HG03521 (cell line): ENCODE results near the gene SYT8.

ENCODE experiments used
- ATAC-seq: cut with Tn5 transposase; IDR thresholded peaks from one replicate; pipeline ENCODE4 v1.9.1; 2021; ENCODE audit warnings: mild to moderate bottlenecking, moderate library complexity; ENCODE audit not compliant: unreplicated experiment

SYT8 gene

GRCh38 chr11:1844221-1845094 is 9.7 kb downstream of the SYT8 start:
- no peak for ATAC-seq

DNA sequence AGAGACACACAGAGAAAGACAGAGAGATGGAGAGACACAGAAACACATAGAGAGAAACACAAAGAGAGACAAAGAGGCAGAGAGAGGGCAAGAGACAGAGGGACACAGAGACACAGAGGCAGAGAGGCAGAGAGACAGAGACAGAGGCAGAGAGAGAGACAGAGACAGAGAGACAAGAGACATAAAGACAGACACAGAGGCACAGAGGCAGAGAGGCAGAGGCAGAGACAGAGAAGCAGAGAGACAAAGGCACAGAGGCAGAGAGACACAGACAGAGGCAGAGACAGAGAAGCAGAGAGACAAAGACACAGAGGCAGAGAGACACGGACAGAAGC is 10.3 kb downstream of the SYT8 start:
- ATAC-seq: no peak

DNA sequence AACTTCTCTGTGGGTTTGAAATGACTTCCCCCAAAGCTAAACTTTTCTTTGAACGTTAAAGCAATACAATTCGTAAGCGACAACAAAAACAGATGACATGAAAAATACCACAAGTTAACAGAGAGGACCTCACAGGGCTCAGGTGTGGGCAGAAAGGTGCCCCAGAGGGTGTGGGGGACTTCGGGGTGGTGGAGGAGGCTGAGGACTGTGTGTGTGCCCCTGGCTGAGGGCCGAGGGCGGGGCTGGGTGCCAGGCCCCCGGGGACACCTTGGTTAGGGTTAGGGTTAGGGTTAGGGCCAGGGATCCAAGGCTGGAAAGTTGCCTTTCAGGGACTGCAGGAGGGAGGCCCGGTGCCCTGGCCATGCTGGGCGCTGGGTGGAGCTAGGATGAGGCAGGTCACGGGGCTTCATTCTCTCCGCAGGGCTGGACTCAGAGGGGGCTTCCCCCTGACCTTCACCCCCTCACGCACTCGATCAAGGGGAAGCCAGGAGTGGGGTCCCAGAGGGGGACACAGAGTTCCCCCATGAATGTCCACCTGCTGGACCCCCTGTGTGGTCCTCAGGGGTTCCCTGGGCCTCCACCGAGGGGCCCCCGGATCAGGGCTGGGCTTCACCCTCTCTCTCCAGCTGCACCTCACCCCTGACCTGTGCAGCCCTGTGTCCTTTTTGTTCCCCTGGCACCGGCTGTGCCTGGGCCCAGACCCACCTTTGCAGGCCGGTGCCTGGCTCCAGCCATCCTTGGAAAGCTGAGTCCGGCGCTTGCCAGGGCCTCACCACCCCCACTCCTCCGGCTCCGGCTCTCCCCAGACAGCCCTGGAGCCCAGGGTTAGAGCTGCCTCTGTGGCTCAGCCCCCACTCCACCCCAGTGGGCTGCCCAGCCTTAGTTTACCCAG is 11.0 kb downstream of the SYT8 start:
- ATAC-seq: no peak

DNA sequence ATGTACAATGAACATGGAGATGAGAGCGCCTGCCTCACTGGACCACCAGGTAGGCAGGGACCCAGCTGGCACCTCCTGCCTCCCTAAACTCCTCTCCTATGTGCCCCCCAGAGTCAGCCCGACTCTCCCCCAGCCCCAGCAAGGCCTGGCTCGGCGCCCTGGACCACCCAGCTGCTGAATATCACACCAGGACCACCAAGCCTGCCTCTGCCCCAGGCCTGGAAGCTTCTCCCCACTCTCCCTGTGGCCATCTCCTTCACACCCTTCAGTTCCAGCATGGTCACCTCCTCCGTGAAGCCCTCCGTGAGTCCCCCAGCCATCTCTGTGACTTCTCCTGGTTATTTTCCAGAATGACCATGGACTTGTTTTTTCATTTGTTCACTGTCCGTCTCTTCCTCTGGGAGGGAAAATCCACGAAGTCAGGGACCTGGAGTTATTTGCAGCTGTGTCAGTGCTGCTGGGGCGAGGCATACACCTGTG is 11.7 kb downstream of the SYT8 start:
- no peak for ATAC-seq

GRCh38 chr11:1847006-1847735 is 12.4 kb downstream of the SYT8 start:
- ATAC-seq: no peak

DNA sequence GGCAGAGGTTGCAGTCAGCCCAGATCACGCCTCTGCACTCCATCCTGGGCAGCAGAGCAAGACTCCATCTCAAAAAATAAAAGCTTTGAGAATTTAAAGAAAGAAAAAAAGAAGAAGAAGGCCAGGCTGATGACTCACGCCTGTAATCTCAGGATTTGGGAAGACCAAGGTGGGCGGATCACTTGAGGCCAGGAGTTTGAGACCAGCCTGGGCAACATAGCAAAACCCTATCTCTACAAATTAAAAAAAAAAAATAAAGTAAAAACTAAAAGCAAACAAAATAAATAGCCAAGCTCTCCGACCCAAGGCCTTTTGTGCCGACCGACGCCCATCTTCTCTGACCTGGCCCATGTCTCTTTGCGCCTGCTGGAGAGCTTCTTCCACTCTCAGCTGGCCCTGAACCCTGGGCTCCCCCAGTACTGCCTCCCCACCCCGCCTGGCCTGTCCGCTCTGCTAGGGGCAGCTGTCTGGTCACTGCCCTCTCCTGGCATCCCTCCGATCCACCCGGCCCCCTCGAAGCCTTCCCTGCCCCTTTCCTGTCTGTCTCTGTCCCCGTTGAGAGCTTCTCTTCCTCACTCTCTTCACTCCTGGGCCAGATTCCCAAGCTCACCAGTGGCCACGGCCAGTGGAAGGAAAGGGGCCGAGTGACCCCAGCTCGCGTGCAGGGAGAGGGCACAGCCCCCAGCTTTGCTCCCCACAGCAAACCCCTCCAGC is 13.3 kb downstream of the SYT8 start:
- ATAC-seq: no peak

- no peak for ATAC-seq
These were observed 14.0 kb downstream of the SYT8 start for GRCh38 chr11:1848640-1849430.

GRCh38 chr11:1851468-1852180 is 16.8 kb downstream of the SYT8 start:
- ATAC-seq: no peak

DNA sequence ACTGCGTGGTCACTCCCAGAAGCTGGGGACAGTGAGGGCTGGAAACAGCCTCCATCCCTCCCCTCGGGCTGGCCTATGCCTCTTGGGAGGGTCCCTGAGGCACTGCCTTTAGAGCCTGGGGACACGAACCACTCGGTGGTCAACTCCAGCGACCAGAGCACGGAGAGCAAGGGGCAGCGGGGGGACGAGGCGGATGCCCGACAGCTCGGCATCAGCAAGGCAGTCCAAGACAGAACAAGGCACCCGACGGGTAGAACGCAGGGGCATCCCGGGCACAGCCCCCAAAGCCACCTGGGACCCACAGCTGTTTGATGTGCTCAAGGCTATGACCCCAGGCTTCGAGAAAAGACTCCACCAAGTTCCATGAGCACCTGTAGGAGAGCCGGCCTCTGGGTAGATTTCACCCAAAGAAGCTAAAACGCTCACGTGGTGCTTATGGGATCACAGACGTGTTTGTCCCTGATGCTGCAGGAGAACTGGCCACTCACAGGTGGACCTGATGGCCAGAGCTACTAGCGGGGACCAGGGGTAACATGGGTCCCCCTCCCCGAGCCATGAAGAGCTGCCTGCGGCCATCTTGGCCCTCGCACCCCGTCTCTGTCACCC is 17.6 kb downstream of the SYT8 start:
- ATAC-seq: peak; percentile 1

- ATAC-seq: peak; percentile 41
These were observed 18.1 kb downstream of the SYT8 start, which contains the start of gene LSP1 for GRCh38 chr11:1852877-1853276. Gene LSP1, plus strand, starts transcription at chr11:1853084. Its CDS starts 61 bp downstream, at chr11:1853145.

- ATAC-seq: no peak
These were observed 18.8 kb downstream of the SYT8 start for GRCh38 chr11:1853376-1854131.

- ATAC-seq: peak; percentile 10
These were observed 19.6 kb downstream of the SYT8 start for GRCh38 chr11:1854132-1854948.

DNA sequence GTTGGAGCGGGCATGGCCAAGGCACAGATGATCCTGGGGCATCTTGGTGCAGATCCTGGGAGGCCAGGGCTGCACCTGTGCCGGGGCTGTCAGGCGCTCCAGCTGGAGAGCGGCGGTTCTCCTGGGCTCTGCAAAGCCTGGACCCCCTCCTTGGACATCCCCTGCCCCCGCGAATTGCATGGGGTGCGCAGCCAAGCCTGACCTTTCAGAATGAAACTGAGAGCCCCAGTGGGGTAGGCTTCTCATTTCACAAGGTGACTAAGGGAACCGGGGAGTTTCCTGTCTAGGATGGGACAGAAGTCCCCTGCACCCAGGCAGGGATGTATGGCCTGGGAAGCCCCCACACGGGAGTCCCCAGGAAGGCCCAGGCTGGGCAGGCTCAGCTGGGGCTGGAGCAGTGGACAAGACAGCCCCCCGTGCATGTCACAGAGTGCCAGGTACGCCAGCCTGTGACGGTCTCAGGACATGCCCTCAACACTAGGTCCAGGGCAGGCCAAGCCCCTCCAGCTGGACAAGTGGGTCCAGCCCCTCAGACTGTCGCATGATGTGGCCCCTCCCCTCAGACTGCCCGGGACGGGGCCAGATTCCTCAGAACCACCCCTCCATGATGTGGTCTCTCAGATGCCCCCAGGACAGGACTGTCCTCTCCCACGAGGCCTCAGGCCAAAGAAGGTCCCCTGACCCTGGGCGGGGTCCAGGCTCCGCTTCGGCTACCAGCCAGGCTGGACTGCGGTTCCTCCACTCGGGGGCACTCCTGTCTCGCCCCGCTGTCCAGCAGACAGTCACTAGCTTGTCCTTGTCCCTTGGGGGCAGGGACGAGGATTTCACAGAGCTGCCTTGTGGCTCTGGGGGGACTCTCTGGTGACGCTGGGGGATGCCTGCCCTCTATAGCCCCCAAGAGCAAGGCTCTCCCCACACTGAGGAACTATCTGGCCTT is 20.4 kb downstream of the SYT8 start:
- ATAC-seq: peak; percentile 26

GRCh38 chr11:1855886-1856265 is 21.1 kb downstream of the SYT8 start:
- no peak for ATAC-seq

- ATAC-seq: no peak
These were observed 21.7 kb downstream of the SYT8 start for GRCh38 chr11:1856306-1857005.
